Breast epithelium (tissue), 3 donors: ENCODE data around the gene GRIN1.

Source experiments
- POLR2A ChIP-seq: fragments of 450-650 bp; IDR thresholded peaks from one replicate; pipeline ENCODE4 v1.6.1; 2016; ENCODE audit warnings: antibody characterized with exemption, mild to moderate bottlenecking, moderate library complexity
- TF ChIP-seq, protein P1 (sequence below), 3 donors: fragments of 450-650 bp; IDR thresholded peaks; one replicate each; pipeline ENCODE4 v1.5.1; 2016 to 2017; ENCODE audit warnings: antibody characterized with exemption in 3 of 3, mild to moderate bottlenecking in 3 of 3, moderate library complexity in 3 of 3

DNA sequence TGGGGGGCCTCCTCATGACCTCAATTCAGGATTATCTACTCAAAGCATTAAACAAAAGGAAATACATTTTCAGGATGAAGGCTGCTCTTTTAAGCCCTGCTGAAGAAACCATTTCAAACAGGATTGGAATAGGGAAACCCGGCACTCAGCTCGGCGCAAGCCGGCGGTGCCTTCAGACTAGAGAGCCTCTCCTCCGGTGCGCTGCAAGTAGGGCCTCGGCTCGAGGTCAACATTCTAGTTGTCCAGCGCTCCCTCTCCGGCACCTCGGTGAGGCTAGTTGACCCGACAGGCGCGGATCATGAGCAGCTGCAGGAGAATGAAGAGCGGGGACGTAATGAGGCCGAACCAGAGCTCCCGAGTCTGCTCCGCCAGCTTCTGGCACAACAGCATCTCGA lies 65.8 kb downstream of the GRIN1 start:
- TF ChIP-seq, protein P1, sequence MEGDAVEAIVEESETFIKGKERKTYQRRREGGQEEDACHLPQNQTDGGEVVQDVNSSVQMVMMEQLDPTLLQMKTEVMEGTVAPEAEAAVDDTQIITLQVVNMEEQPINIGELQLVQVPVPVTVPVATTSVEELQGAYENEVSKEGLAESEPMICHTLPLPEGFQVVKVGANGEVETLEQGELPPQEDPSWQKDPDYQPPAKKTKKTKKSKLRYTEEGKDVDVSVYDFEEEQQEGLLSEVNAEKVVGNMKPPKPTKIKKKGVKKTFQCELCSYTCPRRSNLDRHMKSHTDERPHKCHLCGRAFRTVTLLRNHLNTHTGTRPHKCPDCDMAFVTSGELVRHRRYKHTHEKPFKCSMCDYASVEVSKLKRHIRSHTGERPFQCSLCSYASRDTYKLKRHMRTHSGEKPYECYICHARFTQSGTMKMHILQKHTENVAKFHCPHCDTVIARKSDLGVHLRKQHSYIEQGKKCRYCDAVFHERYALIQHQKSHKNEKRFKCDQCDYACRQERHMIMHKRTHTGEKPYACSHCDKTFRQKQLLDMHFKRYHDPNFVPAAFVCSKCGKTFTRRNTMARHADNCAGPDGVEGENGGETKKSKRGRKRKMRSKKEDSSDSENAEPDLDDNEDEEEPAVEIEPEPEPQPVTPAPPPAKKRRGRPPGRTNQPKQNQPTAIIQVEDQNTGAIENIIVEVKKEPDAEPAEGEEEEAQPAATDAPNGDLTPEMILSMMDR (IDR thresholded peaks at IDR 0.05): no peak
- no peak for TF ChIP-seq POLR2A
